Measurements from ENCODE around the gene RCC1.
"Not testable (repeated sequence)": the region's sequence is repeated elsewhere in the genome, so short reads cannot be mapped to it uniquely, and the experiment has no call there.

The RCC1 gene

GRCh38 chr1:28505406-28506187 lies at the start of gene RCC1:
Gene RCC1, plus strand, starts transcription at chr1:28506043. Its CDS starts 23,824 bp downstream, at chr1:28529867.
- peak; percentile 99 for DNase-seq

GRCh38 chr1:28456078-28456477 lies 49.8 kb upstream of the RCC1 start:
- DNase-seq = peak; percentile 10

GRCh38 chr1:28457678-28458077 lies 48.2 kb upstream of the RCC1 start:
- no peak for DNase-seq

GRCh38 chr1:28458237-28459228 lies 47.3 kb upstream of the RCC1 start:
- no peak for DNase-seq

GRCh38 chr1:28466226-28466778 lies 39.5 kb upstream of the RCC1 start:
- DNase-seq = no peak

GRCh38 chr1:28470146-28470545 lies 35.7 kb upstream of the RCC1 start:
- DNase-seq = no peak

- not testable (repeated sequence) for DNase-seq
Observed at GRCh38 chr1:28479497-28479896, 26.3 kb upstream of the RCC1 start.

GRCh38 chr1:28480308-28480707 lies 25.5 kb upstream of the RCC1 start:
- no peak for DNase-seq

GRCh38 chr1:28482138-28482537 lies 23.7 kb upstream of the RCC1 start:
- DNase-seq = no peak

- DNase-seq = no peak
Observed at GRCh38 chr1:28482702-28483101, 23.1 kb upstream of the RCC1 start.

GRCh38 chr1:28494737-28495136 lies 11.1 kb upstream of the RCC1 start:
- no peak for DNase-seq

GRCh38 chr1:28499553-28499952 lies 6.3 kb upstream of the RCC1 start:
- DNase-seq = no peak

GRCh38 chr1:28501925-28502324 lies 3.9 kb upstream of the RCC1 start:
- no peak for DNase-seq

- no peak for DNase-seq
Observed at GRCh38 chr1:28503117-28503516, 2.7 kb upstream of the RCC1 start.

- DNase-seq = no peak
Observed at GRCh38 chr1:28506907-28507246, 1.0 kb downstream of the RCC1 start.

GRCh38 chr1:28507247-28507645 lies 1.4 kb downstream of the RCC1 start:
- no peak for DNase-seq

GRCh38 chr1:28507646-28508434 lies 2.0 kb downstream of the RCC1 start:
- no peak for DNase-seq

- no peak for DNase-seq
Observed at GRCh38 chr1:28508435-28508754, 2.6 kb downstream of the RCC1 start.

GRCh38 chr1:28509705-28510272 lies 3.9 kb downstream of the RCC1 start:
- DNase-seq = no peak

GRCh38 chr1:28510273-28510969 lies 4.6 kb downstream of the RCC1 start:
- no peak for DNase-seq

- DNase-seq = no peak
Observed at GRCh38 chr1:28510970-28511440, 5.2 kb downstream of the RCC1 start.
